Measurements from ENCODE around the gene OR2G2.

Gene OR2G2

GRCh38 chr1:247588060-247588459, at the start of gene OR2G2:
Gene OR2G2, plus strand, starts transcription at chr1:247588360. Its CDS starts 0 bp downstream, at chr1:247588360.
- no peak for DNase-seq (ENCODE audit: low read depth in 2 of 2)

- no peak for DNase-seq (ENCODE audit: low read depth in 2 of 2)
Measured at GRCh38 chr1:247538561-247538960, 49.6 kb upstream of the OR2G2 start.

GRCh38 chr1:247539215-247539614, 48.9 kb upstream of the OR2G2 start:
- no peak for DNase-seq (ENCODE audit: low read depth in 2 of 2)

- DNase-seq (ENCODE audit: low read depth in 2 of 2) = no peak
Measured at GRCh38 chr1:247540581-247540980, 47.6 kb upstream of the OR2G2 start.

- DNase-seq (ENCODE audit: low read depth in 2 of 2) = no peak
Measured at GRCh38 chr1:247542811-247543210, 45.3 kb upstream of the OR2G2 start.

- DNase-seq (ENCODE audit: low read depth in 2 of 2) = no peak
Measured at GRCh38 chr1:247548092-247548491, 40.1 kb upstream of the OR2G2 start.

GRCh38 chr1:247548769-247549182, 39.4 kb upstream of the OR2G2 start, which contains the start of gene GCSAML:
Gene GCSAML, plus strand, starts transcription at chr1:247549134. Its CDS starts 58 bp downstream, at chr1:247549192.
- DNase-seq (ENCODE audit: low read depth in 2 of 2) = no peak

- no peak for DNase-seq (ENCODE audit: low read depth in 2 of 2)
Measured at GRCh38 chr1:247551721-247552120, 36.4 kb upstream of the OR2G2 start.

GRCh38 chr1:247552231-247552630, 35.9 kb upstream of the OR2G2 start:
- DNase-seq (ENCODE audit: low read depth in 2 of 2) = no peak

- DNase-seq (ENCODE audit: low read depth in 2 of 2) = no peak
Measured at GRCh38 chr1:247557926-247558674, 30.1 kb upstream of the OR2G2 start.

GRCh38 chr1:247561711-247562110, 26.4 kb upstream of the OR2G2 start:
- DNase-seq (ENCODE audit: low read depth in 2 of 2) = no peak

- no peak for DNase-seq (ENCODE audit: low read depth in 2 of 2)
Measured at GRCh38 chr1:247562198-247562597, 26.0 kb upstream of the OR2G2 start.

- no peak for DNase-seq (ENCODE audit: low read depth in 2 of 2)
Measured at GRCh38 chr1:247574236-247574635, 13.9 kb upstream of the OR2G2 start.

- no peak for DNase-seq (ENCODE audit: low read depth in 2 of 2)
Measured at GRCh38 chr1:247574664-247575063, 13.5 kb upstream of the OR2G2 start.

GRCh38 chr1:247576514-247576913, 11.6 kb upstream of the OR2G2 start:
- no peak for DNase-seq (ENCODE audit: low read depth in 2 of 2)

- no peak for DNase-seq (ENCODE audit: low read depth in 2 of 2)
Measured at GRCh38 chr1:247578946-247579460, 9.2 kb upstream of the OR2G2 start.

GRCh38 chr1:247605286-247605685, 17.1 kb downstream of the OR2G2 start, which contains the start of gene OR2G3:
Gene OR2G3, plus strand, starts transcription at chr1:247605586. Its CDS starts 0 bp downstream, at chr1:247605586.
- no peak for DNase-seq (ENCODE audit: low read depth in 2 of 2)

GRCh38 chr1:247613405-247613804, 25.2 kb downstream of the OR2G2 start:
- no peak for DNase-seq (ENCODE audit: low read depth in 2 of 2)

- DNase-seq (ENCODE audit: low read depth in 2 of 2) = no peak
Measured at GRCh38 chr1:247614625-247615024, 26.5 kb downstream of the OR2G2 start.

- no peak for DNase-seq (ENCODE audit: low read depth in 2 of 2)
Measured at GRCh38 chr1:247627951-247628350, 39.8 kb downstream of the OR2G2 start.

GRCh38 chr1:247638011-247638410, 49.9 kb downstream of the OR2G2 start:
- DNase-seq (ENCODE audit: low read depth in 2 of 2) = no peak

GRCh38 chr1:247638781-247639180, 50.6 kb downstream of the OR2G2 start:
- DNase-seq (ENCODE audit: low read depth in 2 of 2) = no peak
